HEK293 (cell line): ENCODE measurements around the gene ARHGAP33.

Experiments used
- GFI1B ChIP-seq: fragments of 450-650 bp; formaldehyde crosslinking; IDR thresholded peaks from 2 replicates; pipeline ENCODE4 v1.5.1; 2016; ENCODE audit warnings: missing biosample characterization, missing genetic modification characterization
- GLIS2 ChIP-seq: fragments of 450-650 bp; formaldehyde crosslinking; IDR thresholded peaks from 2 replicates; pipeline ENCODE4 v1.5.1; 2016; ENCODE audit warnings: missing biosample characterization, missing genetic modification characterization
- KLF1 ChIP-seq: fragments of 450-650 bp; formaldehyde crosslinking; IDR thresholded peaks from 2 replicates; pipeline ENCODE4 v1.5.1; 2016; ENCODE audit warnings: missing biosample characterization, missing genetic modification characterization
- OSR2 ChIP-seq: fragments of 450-650 bp; formaldehyde crosslinking; IDR thresholded peaks from 2 replicates; pipeline ENCODE4 v1.5.1; 2016; ENCODE audit warnings: missing biosample characterization, missing genetic modification characterization
- PRDM1 ChIP-seq: fragments of 450-650 bp; formaldehyde crosslinking; IDR thresholded peaks from 2 replicates; pipeline ENCODE4; 2016; ENCODE audit warnings: missing biosample characterization, missing genetic modification characterization
- SCRT1 ChIP-seq: fragments of 450-650 bp; formaldehyde crosslinking; IDR thresholded peaks from 2 replicates; pipeline ENCODE4 v1.5.1; 2016; ENCODE audit warnings: missing biosample characterization, missing genetic modification characterization, borderline replicate concordance
- SP3 ChIP-seq: fragments of 450-650 bp; formaldehyde crosslinking; IDR thresholded peaks from 2 replicates; pipeline ENCODE4 v1.5.1; 2016; ENCODE audit warnings: missing biosample characterization, missing genetic modification characterization
- TCF7L2 ChIP-seq: IDR thresholded peaks from 2 replicates; pipeline ENCODE4 v1.6.1; 2011; ENCODE audit warnings: low read depth, mild to moderate bottlenecking, inconsistent platforms, low read length, moderate library complexity, borderline replicate concordance
- YY1 ChIP-seq: fragments of 450-650 bp; formaldehyde crosslinking; IDR thresholded peaks from 2 replicates; pipeline ENCODE4 v1.5.1; 2018; ENCODE audit warnings: missing biosample characterization, missing genetic modification characterization
- YY2 ChIP-seq: fragments of 450-650 bp; formaldehyde crosslinking; IDR thresholded peaks from 2 replicates; pipeline ENCODE4 v1.5.1; 2016; ENCODE audit warnings: missing biosample characterization, missing genetic modification characterization
- ZBTB17 ChIP-seq: fragments of 450-650 bp; formaldehyde crosslinking; IDR thresholded peaks from 2 replicates; pipeline ENCODE4 v1.5.1; 2016; ENCODE audit warnings: missing biosample characterization, missing genetic modification characterization
- ZBTB20 ChIP-seq: fragments of 450-650 bp; formaldehyde crosslinking; IDR thresholded peaks from 2 replicates; pipeline ENCODE4 v1.5.1; 2016; ENCODE audit warnings: missing biosample characterization, missing genetic modification characterization
- ZEB2 ChIP-seq: fragments of 450-650 bp; formaldehyde crosslinking; IDR thresholded peaks from 2 replicates; pipeline ENCODE4 v1.5.1; 2016; ENCODE audit warnings: missing biosample characterization, missing genetic modification characterization
- ZFP41 ChIP-seq: fragments of 450-650 bp; formaldehyde crosslinking; IDR thresholded peaks from 2 replicates; pipeline ENCODE4 v1.5.1; 2016; ENCODE audit warnings: missing biosample characterization, missing genetic modification characterization, borderline replicate concordance
- ZNF132 ChIP-seq: fragments of 450-650 bp; formaldehyde crosslinking; IDR thresholded peaks from 2 replicates; pipeline ENCODE4 v1.5.1; 2017; ENCODE audit warnings: missing biosample characterization, missing genetic modification characterization, borderline replicate concordance
- ZNF138 ChIP-seq: fragments of 450-650 bp; formaldehyde crosslinking; IDR thresholded peaks from 2 replicates; pipeline ENCODE4 v1.5.1; 2016; ENCODE audit warnings: missing biosample characterization, missing genetic modification characterization, borderline replicate concordance
- ZNF146 ChIP-seq: fragments of 450-650 bp; formaldehyde crosslinking; IDR thresholded peaks from 2 replicates; pipeline ENCODE4 v1.5.1; 2016; ENCODE audit warnings: missing biosample characterization, missing genetic modification characterization
- ZNF157 ChIP-seq: fragments of 450-650 bp; formaldehyde crosslinking; IDR thresholded peaks from 2 replicates; pipeline ENCODE4 v1.5.1; 2016; ENCODE audit warnings: missing biosample characterization, missing genetic modification characterization
- ZNF16 ChIP-seq: fragments of 450-650 bp; formaldehyde crosslinking; IDR thresholded peaks from 2 replicates; pipeline ENCODE4 v1.5.1; 2016; ENCODE audit warnings: low read depth, missing biosample characterization, missing genetic modification characterization
- ZNF169 ChIP-seq: fragments of 450-650 bp; formaldehyde crosslinking; IDR thresholded peaks from 2 replicates; pipeline ENCODE4 v1.5.1; 2016; ENCODE audit warnings: missing biosample characterization, missing genetic modification characterization
- ZNF18 ChIP-seq: fragments of 450-650 bp; formaldehyde crosslinking; IDR thresholded peaks from 2 replicates; pipeline ENCODE4 v1.5.1; 2016; ENCODE audit warnings: missing biosample characterization, missing genetic modification characterization
- ZNF19 ChIP-seq: fragments of 450-650 bp; formaldehyde crosslinking; IDR thresholded peaks from 2 replicates; pipeline ENCODE4; 2016; ENCODE audit warnings: missing biosample characterization, missing genetic modification characterization, low read depth
- ZNF239 ChIP-seq: fragments of 450-650 bp; formaldehyde crosslinking; IDR thresholded peaks from 2 replicates; pipeline ENCODE4 v1.5.1; 2016; ENCODE audit warnings: missing biosample characterization, missing genetic modification characterization
- ZNF266 ChIP-seq: fragments of 450-650 bp; formaldehyde crosslinking; IDR thresholded peaks from 2 replicates; pipeline ENCODE4 v1.5.1; 2016; ENCODE audit warnings: missing biosample characterization, missing genetic modification characterization, low read depth
- ZNF423 ChIP-seq: fragments of 450-650 bp; formaldehyde crosslinking; IDR thresholded peaks from 2 replicates; pipeline ENCODE4 v1.5.1; 2016; ENCODE audit warnings: missing biosample characterization, missing genetic modification characterization
- ZNF426 ChIP-seq: fragments of 450-650 bp; formaldehyde crosslinking; IDR thresholded peaks from 2 replicates; pipeline ENCODE4 v1.5.1; 2017; ENCODE audit warnings: missing biosample characterization, missing genetic modification characterization, mild to moderate bottlenecking, inconsistent platforms, moderate library complexity
- ZNF529 ChIP-seq: fragments of 450-650 bp; formaldehyde crosslinking; IDR thresholded peaks from 2 replicates; pipeline ENCODE4 v1.5.1; 2017; ENCODE audit warnings: missing genetic modification characterization, missing biosample characterization; ENCODE audit not compliant: insufficient replicate concordance
- ZNF549 ChIP-seq: fragments of 450-650 bp; IDR thresholded peaks from 2 replicates; pipeline ENCODE4 v1.5.1; 2018; ENCODE audit warnings: missing biosample characterization, missing genetic modification characterization, mild to moderate bottlenecking, inconsistent platforms, moderate library complexity
- ZNF580 ChIP-seq: fragments of 450-650 bp; formaldehyde crosslinking; IDR thresholded peaks from 2 replicates; pipeline ENCODE4 v1.5.1; 2016; ENCODE audit warnings: missing biosample characterization, missing genetic modification characterization
- ZNF600 ChIP-seq: fragments of 450-650 bp; formaldehyde crosslinking; IDR thresholded peaks from 2 replicates; pipeline ENCODE4 v1.5.1; 2016; ENCODE audit warnings: missing biosample characterization, missing genetic modification characterization
- ZNF626 ChIP-seq: fragments of 450-650 bp; sonication (Bioruptor Pico); formaldehyde crosslinking; IDR thresholded peaks from 2 replicates; pipeline ENCODE4 v1.5.1; 2018; ENCODE audit warnings: missing biosample characterization, missing genetic modification characterization, inconsistent platforms
- ZNF629 ChIP-seq: fragments of 450-650 bp; formaldehyde crosslinking; IDR thresholded peaks from 2 replicates; pipeline ENCODE4 v1.5.1; 2017; ENCODE audit warnings: missing biosample characterization, missing genetic modification characterization
- ZNF664 ChIP-seq: fragments of 450-650 bp; formaldehyde crosslinking; IDR thresholded peaks from 2 replicates; pipeline ENCODE4 v1.5.1; 2016; ENCODE audit warnings: missing biosample characterization, missing genetic modification characterization
- ZNF670 ChIP-seq: fragments of 450-650 bp; formaldehyde crosslinking; IDR thresholded peaks from 2 replicates; pipeline ENCODE4 v1.5.1; 2016; ENCODE audit warnings: missing biosample characterization, missing genetic modification characterization, low read depth
- ZNF704 ChIP-seq: fragments of 450-650 bp; formaldehyde crosslinking; IDR thresholded peaks from 2 replicates; pipeline ENCODE4 v1.5.1; 2016; ENCODE audit warnings: missing biosample characterization, missing genetic modification characterization
- ZNF707 ChIP-seq: fragments of 450-650 bp; formaldehyde crosslinking; IDR thresholded peaks from 2 replicates; pipeline ENCODE4 v1.5.1; 2016; ENCODE audit warnings: missing biosample characterization, missing genetic modification characterization
- ZNF747 ChIP-seq: fragments of 450-650 bp; formaldehyde crosslinking; IDR thresholded peaks from 2 replicates; pipeline ENCODE4 v1.5.1; 2016; ENCODE audit warnings: missing biosample characterization, missing genetic modification characterization
- ZNF768 ChIP-seq: fragments of 450-650 bp; formaldehyde crosslinking; IDR thresholded peaks from 2 replicates; pipeline ENCODE4 v1.5.1; 2018; ENCODE audit warnings: missing biosample characterization, mild to moderate bottlenecking, missing genetic modification characterization
- ZNF777 ChIP-seq: fragments of 450-650 bp; formaldehyde crosslinking; IDR thresholded peaks from 2 replicates; pipeline ENCODE4 v1.5.1; 2017; ENCODE audit warnings: missing biosample characterization, missing genetic modification characterization, borderline replicate concordance
- ZNF791 ChIP-seq: fragments of 450-650 bp; formaldehyde crosslinking; IDR thresholded peaks from 2 replicates; pipeline ENCODE4 v1.5.1; 2016; ENCODE audit warnings: missing biosample characterization, missing genetic modification characterization

ARHGAP33 gene

GRCh38 chr19:35757749-35758608, 17.4 kb upstream of the ARHGAP33 start, which contains the start of gene PROSER3 (continued):
- TF ChIP-seq ZNF529 (tag by site-specific recombination) (no peak), ZNF132 (no peak), PRDM1 (tag by site-specific recombination) (no peak), ZNF157 (no peak), SCRT1 (tag by site-specific recombination) (no peak), ZNF138 (tag by site-specific recombination) (no peak), ZNF239 (tag by site-specific recombination) (no peak), ZNF266 (tag by site-specific recombination) (no peak), GLIS2 (tag by site-specific recombination) (peak; percentile 97), YY2 (tag by site-specific recombination) (peak; percentile 79; the same call in 1 of the 2 replicates), ZNF600 (tag by site-specific recombination) (peak; percentile 100), ZNF146 (tag by site-specific recombination) (no peak; the same call in 1 of the 2 replicates), ZFP41 (tag by site-specific recombination) (no peak), ZEB2 (tag by site-specific recombination) (peak; percentile 99), TCF7L2 (peak; percentile 80; the same call in 1 of the 2 replicates), ZNF549 (tag by site-specific recombination) (no peak), ZNF704 (tag by site-specific recombination) (no peak), SP3 (tag by site-specific recombination) (peak; percentile 96), ZNF707 (tag by site-specific recombination) (no peak), ZNF768 (no peak), ZBTB20 (peak; percentile 81), YY1 (tag by site-specific recombination) (peak; percentile 94), ZNF747 (no peak), OSR2 (tag by site-specific recombination) (no peak), ZNF777 (tag by site-specific recombination) (no peak), GFI1B (no peak), ZNF426 (tag by site-specific recombination) (no peak), ZNF629 (tag by site-specific recombination) (peak; percentile 74), ZNF580 (peak; percentile 1), ZNF664 (tag by site-specific recombination) (no peak; the same call in 1 of the 2 replicates), ZNF791 (tag by site-specific recombination) (no peak), ZBTB17 (tag by site-specific recombination) (peak; percentile 98), ZNF626 (no peak), ZNF169 (no peak), ZNF670 (no peak), ZNF423 (no peak), KLF1 (tag by site-specific recombination) (peak; percentile 93), ZNF19 (tag by site-specific recombination) (no peak), ZNF18 (tag by site-specific recombination) (no peak), ZNF16 (tag by site-specific recombination) (no peak)
